Stimulated activated CD8-positive, alpha-beta memory T cell treated with anti-CD3 and anti-CD28 coated beads, Interleukin-15, amount 100 ng/mL, for 48 hours (primary cell): Measurements from ENCODE around the gene KCNMA1.

Source experiments
- DNase-seq, 2 donors: peaks; one replicate each; pipeline ENCODE4 v3.0.0-alpha.2; 2020; ENCODE audit warnings: low read depth in 2 of 2

The KCNMA1 gene

DNA sequence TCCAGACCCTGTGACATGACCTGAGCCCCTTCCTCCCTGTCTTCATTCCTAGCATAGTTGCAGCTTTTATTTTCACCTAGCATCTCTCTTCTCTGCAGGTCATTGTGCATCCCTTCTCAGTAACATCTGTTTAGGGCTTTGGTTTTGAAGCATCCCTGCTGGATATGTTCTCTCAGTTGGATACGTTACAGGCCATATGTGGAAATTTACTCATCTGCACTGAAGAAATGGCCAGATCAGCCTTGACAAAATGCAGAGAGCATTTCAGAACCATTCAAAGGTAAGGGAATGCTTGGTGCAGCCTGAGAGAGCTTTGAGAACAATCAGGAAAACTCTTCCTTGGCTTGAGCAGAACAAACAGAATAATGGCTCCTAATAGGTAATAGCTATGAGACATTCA is 647.0 kb downstream of the KCNMA1 start:
- no peak for DNase-seq

DNA sequence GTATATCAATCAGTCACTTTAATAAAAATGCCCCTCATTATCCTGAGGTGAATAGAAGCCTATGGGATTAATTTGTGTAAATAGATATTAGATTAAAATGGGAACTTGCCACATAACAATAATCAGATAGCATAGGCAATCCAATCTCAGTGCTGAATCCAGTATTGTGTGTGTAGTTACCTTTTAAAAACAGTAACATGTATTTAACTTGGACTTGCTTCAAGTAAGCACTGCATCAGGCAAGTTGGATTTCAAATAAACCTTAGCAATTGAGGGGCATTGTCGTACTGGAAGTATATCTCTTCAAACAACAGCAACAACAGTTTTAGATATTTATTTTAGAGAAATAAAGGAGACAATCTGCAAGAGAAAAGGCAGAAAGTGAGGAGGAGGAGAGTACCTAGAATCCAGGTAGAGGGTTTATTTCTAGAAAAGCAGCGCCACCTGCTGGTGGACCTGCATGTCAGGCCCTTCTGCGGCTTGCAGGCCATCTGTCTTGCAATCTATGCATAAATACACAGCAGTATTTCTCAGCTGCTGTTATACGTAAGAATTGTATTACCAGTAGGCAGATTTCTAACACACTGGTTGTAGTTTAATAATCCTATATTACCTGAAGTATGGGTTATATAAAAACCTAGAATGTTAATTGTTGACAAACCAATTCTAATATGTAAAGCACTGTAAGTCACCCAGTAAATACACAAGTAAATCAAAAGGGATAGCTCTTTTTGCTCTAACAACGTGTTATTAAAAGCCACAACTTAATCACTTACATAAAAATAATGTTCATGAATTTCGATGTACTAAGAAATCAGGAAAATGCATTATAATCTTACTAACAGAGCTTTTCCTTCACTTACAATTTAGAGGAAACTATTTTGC is 652.8 kb downstream of the KCNMA1 start:
- peak; percentile 18 to 28 for DNase-seq

DNA sequence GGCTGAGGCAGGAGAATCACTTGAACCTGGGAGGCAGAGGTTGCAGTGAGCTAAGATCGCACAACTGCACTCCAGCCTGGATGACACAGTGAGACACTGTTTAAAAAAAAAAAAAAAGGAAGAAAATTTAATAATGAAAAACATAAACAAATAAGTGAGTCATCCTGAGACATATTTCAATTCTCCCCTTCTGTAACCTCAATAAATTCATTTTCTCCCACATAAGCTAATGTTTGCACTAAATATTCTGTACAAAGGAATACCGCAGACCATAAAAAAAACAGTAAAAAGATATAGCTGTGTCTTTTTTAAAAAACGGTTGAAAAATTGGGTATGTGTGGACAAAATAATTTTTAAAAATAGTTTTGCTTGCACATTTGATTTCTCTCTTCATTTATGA is 654.0 kb downstream of the KCNMA1 start:
- no peak for DNase-seq

DNA sequence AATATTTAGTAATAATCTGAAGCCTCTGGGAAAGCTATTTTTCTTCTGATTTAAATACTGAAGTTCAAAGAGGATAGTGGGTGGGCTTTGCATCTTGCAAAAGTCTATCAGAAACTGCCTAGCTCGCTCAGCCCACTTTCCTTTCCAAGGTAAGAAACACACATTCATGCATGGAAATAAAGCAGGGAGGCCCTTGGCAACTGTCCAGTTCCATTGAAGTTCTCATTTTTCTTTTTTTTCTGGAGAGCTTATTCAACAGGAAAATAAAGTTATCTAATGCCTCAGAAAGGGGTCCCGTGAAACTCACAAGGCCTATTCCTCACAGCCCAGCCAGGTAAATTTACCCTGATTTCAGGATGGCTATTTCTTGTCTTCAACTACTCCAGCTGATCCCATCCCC is 654.9 kb downstream of the KCNMA1 start:
- DNase-seq: no peak

DNA sequence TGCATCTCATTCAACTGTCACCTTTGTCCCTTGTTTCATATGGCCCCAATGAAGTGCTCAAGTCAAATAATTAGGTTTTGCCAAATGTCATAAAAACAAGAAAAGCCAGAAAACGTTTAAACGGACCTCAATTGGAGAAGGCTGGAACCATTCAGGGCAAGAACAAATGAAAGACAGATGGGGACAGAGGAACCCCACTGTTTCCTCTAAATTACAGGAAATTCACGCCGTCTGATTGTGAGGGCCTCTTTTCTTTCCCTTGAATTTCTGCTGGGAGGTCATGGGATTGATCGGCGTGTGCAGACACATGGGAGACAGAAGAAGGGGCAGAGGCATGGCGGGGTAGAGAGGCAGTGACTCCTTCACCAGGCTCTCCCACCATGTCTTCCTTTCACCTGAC is 656.4 kb downstream of the KCNMA1 start:
- no peak for DNase-seq

DNA sequence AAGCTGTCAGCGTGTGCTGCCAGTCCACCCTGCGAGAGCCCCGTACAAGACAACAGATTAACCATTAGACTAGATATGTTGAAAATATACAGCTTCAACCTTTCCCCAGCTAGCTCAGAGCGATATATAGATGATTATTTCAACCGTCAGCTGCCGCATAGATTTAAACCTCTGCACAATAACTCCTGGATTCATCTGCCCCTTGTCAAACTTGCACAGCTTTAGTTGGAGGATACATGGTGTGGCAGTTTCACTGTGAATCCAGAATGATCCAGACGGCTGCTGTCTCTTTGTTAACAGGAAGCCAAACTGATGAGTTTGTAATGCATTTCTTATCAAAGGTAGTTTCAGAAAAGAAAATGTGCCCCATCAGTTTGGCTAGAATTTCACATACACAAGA is 659.7 kb downstream of the KCNMA1 start:
- DNase-seq: no peak

DNA sequence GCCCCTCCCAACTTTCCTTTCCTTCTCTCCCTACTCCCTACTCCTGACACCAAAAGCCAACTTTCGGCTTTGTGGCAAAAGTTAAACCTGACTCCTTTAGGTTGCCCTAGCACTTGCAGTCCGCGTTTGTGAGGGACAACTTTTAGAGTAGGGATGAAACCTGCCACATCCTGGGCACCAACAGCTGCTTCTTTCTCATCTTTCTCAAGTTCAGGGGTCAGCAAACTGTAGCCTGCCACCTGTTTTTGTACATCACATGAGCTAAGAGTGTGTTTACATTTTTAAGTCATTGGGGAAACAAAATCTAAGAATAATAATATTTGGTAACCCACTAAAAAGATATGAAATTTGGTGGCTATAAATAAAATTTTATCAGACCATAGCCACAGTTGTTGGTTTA is 660.6 kb downstream of the KCNMA1 start:
- DNase-seq: no peak

DNA sequence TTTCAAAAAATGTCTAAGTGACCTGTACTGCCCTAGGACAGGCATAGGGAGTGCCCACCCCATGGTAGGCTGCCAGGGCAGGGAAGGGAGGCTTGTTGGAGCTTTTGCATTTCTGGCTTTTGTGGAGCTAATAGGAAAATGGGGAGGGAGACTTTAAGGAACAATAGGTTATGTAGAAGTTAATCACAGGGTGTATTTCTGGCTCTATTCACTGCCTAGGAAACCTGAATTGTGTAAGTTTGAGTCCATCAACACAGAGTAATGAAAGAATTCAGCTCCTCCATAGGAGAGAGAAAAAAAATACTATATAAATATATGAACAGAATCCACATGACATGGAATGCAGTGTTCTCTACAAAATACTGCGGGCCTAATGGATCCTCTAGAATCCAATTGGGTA is 661.5 kb downstream of the KCNMA1 start:
- no peak for DNase-seq

DNA sequence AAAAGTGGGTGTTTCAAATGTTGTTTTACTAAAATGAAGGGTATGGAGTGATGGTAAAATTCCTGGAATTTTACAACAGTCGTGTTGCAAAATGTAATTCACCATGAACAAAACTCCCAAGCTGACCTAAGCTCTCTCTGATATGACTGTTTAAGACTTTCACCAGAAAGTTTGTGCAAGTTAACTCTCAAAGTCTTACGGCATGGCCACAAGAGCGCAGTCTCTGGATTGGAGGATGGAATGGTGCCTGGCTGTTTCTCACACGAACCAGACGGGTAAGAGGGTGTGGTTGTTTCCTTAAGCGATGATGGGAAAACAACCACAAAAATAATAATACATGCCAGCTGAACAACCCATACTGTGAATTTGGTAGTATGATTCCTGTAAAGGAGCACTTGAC is 662.5 kb downstream of the KCNMA1 start:
- DNase-seq: no peak

DNA sequence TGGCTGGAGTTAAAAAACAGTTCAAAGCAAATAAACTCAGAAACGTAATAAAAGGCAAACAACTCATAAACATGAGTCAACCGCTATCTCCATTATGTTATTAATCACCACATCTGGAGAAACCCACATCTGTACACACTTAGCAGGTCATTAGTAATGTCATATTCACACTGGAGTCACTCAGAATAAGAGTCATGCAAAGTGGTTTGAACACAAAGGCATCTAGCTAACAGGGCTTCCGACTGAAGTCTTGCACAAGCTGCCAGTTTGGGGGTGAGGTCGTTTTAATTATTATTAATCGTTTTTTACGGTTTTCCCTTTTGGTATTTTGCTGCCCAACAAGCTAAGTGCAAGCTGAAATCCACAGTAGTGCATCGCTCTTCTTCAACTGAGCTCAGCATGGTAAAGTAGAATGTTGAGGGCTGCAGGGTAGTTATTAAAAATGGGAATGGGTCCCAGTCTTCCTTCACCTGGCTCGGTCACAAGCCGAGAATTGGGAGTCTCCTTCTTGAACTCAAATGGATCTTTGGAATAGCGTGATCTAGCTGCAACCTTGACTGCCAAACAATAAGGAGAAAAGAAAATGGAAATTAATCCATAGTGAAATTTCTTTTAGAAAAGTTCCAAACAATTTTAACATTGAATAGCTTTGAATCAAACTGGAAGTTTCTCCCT is 663.5 kb downstream of the KCNMA1 start:
- DNase-seq: no peak

DNA sequence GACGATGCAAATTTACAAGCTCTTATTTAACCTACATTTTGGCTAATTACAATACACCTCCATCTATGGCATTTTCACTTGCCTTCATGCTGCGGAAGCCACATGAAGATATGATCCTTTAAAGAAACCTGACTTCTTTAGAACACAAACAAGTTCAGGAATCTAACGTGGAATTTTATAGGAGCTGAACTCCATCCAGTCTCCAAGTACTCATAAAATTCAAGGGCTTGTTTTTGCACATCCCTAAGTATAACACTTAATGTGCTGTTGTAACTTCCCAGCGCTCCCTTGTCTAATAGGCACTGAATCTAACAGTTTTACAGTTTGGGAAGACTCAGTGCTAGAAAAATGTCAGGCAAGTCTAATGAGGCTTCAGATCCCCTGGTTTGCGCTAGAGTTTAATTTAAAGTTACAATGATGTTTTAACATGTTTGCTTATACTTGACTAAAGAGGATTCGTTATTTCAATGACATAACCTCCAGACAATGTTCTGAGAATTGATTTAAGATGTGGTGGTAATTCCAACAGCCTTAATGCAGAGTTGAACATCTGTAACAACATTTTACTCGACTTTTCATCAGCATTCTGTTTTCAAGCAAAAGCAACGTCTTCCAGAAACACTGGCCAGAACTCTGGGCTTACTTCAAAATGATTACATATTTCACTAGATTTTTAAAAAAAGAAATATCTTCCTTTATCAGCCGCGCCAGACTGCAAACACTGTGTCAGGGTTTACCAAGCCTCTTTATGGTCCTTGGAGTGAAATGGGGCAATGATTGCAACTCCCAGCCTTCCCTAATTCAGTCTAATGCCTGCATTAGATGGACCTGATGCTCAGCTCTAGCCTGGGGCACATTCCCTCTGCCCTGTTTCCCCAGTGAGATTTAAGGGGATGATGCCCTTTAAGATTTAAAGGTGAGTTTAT is 664.3 kb downstream of the KCNMA1 start:
- DNase-seq: no peak

DNA sequence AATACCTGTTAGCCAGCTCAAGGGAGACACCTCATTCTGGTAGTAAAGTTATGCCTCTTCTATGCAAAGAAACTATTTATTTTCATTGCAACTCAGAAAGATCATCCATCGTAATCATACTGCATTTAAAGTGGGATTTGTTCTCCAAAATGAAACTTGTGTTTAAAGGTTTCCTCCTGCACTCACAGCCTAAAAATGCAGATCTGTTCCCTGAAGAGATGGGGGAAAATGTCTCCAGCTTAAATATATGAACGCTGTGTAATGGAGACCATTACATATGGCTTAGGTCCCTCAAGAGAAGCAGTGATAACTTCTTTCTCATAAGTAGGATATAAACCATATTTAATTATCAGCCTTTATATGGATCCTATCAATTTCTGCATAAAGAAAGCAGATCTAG is 665.1 kb downstream of the KCNMA1 start:
- no peak for DNase-seq

DNA sequence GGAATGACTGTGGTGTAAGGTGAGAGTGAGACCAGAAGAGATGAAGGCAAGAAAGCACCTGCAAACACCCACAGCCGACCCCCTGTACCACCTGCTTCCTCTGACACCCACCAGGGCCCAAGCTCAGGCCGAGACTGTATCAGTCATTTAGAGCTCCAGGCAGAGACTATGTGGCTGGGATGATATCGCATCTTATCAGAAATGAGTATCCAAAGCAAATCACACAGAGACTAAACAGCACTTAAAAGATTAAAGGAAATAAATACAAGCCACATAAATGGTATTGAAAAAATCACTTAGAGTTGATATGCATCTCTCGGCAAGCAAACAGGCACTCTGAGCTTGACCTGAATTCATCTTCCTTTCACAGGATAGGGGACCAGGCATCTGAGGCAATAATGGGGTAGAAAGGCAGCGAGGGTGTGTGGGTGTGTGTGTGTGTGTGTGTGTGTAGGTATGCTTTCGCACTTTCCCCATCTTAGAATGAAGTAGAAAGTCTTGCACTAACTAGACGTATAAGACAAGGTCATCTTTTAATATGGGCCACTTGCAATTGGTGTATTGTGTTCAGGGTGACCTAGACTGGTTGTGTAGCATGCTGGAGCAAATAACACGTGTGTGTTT is 665.9 kb downstream of the KCNMA1 start:
- no peak for DNase-seq

DNA sequence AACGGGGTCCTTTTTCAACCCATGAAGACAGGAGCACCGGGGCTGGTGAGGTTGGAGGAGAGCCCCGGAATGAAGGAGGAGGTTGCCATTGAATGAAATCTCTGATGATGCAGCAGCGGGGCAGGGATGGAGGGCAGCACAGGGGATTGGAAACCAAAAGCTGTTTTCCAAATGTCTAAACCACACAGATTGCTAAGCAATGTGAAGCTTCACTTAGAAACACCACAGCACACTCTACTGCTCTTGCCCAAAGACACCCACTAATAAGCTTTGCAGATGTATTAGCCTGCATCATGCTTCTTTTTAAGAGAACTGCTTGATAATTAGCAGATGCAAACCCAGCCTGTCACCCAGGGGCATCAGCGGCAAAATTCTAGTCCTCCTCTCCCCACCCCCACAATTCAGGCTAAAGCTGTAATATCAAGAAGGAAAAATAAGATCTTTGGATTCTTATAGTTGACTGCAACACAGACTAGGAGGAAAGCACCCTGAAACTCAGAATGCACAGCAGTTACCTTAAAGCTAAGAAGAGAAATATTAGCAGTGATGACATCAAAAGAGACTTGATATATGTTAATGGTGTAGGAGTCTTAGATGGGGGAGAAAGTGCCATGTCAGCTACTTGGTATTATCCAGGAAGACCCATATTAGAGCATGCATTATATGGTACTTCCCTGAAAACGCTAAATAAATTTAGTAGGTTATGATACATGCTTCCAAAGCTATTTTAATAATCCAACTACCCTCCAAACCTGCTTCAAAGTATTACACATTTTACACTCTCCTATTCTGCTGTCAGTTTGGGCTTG is 666.7 kb downstream of the KCNMA1 start:
- DNase-seq: no peak

DNA sequence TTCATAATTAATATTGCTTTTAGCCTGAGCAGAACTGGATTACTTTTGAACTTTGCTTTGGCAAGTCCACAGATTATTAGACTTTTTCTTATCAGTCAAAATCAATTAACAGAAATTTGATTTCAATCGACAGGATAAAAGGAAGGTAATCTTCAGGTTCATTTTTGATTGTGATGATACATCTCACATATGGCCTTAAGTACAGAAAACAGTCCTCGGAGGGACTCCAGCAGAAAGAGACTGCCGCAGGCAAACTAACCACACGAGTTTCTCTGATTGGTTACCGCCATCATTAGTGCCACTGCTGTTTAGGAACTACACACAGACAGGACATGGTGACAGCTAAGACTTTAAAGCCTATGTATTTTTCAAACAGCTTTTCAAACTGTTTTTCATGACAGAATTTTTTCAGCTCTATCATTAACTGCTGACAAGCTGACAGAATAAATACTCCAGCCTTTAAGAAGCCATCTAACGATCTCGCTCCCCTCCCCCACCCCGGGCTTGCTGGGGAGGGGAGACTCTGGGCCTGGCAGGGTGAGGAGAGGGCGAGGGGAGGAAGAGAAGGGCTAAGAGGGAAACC is 668.2 kb downstream of the KCNMA1 start:
- no peak for DNase-seq

DNA sequence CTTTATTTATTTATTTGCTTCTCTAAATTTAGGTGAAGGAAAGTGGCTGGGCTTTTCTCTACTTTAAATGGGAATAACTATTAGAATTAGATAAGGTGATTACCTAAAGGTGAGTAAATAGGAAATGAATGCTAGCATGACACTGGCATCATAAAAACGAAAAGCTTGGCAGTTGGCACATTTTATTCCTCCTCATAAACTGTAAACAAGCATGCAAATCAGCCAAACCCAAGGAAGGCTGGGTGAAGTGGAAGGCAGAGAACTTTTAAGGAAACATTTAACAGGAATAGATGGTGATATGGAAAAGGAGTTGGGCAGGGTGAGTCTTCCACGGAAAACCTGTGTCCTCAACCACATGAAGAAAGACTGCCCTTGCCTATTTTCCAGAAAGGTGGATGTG is 669.1 kb downstream of the KCNMA1 start:
- DNase-seq: no peak

DNA sequence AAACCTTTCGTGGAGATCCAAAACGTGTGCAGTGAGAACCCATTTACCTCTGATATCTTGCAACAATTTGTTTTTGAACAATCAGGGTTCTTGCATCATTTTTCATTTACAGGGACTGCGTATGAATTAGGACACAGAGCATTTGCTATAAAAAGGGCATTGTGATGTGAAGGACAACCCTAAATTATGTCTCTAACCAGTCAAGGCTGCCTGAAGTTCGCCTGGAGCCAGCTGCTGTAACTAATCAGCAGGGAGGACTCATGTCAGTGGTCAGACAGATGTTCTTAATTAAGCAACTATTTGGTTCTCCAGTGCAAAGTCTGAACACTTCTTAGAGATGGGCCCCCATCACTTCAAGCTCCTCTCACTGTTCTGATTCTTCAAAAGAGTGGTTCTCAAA is 674.8 kb downstream of the KCNMA1 start:
- DNase-seq: no peak

DNA sequence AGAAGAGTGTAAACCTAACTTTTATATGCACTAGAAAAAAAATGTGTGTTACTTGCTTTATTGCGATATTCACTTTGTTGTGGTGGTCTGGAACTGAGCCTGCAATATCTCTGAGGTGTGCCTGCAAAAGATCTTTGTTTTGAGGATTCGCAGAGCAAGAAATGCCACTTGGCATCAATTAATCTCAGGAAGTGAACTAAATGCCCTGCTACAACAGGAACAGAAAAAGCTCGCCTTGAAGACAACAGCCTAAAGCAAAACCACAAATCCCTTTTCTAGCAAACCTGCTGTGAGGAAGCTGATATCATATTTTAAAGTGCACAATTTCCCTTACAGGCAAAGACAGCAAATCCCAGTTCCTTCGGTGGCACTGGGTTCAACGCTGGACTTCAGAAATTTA is 675.8 kb downstream of the KCNMA1 start:
- no peak for DNase-seq

DNA sequence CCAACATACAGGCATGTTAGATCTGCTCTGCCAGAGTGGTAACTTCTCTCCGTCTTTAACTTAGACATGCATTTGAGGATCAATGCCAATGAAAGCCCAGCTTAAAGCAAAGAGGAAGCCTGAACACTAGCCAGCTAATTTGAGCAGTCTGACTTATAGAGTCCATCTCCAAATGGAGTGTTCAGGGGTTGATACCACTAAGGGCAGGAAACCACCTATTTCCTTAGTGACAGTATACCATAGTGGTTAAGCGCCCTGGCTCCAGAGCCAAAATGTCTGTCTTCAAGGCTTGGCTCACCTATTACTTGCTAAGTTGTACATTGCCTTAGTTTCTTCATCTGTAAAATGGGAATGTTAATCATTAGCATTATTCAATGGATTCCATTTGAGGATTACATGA is 678.5 kb downstream of the KCNMA1 start:
- no peak for DNase-seq

DNA sequence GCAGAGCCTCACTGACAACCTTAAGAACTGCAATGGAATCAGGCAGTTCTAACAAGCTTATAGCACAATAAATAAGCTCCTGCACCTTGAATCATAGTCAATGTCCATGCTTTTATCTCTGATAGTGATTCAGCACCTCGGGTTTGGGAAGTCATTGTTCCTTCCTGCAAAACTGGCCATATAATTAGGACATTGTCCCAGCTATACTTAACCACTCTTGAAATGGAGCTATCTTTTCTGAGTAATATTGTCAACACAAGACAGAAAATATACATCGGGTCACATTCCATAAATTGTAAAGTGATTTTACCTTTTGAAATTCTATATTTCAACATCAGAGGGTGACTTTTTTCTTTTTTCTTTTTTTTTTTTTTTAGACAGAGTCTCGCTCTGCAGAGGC is 682.8 kb downstream of the KCNMA1 start:
- DNase-seq: no peak

DNA sequence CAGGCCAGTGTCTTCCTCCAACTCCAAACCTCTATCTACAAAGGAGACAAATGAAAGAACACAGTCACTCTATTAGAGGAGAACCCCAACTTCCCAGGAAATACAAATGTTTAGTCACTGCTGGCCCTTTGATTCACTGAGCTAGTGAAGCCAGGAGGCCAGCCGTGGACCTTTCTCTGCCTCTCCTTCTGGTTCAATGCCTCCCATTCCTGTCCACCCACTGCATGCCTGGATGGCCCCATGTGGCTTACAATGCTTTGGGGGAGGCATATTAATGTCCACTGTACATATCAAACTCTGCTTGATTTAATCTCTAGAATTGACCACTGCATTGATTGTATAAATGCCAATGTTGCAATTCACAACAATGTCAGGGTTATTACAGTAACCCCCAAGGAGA is 687.3 kb downstream of the KCNMA1 start:
- DNase-seq: no peak
